Measurements from ENCODE around the gene UBE4A. TPM values are rescaled to one million over a fixed set of nuclear protein-coding genes. Genes with fewer than 3 reads are reported as not detected.

Gene UBE4A
- total and polyA plus RNA-seq, 2 donors: 19.7 to 54.2 TPM

DNA sequence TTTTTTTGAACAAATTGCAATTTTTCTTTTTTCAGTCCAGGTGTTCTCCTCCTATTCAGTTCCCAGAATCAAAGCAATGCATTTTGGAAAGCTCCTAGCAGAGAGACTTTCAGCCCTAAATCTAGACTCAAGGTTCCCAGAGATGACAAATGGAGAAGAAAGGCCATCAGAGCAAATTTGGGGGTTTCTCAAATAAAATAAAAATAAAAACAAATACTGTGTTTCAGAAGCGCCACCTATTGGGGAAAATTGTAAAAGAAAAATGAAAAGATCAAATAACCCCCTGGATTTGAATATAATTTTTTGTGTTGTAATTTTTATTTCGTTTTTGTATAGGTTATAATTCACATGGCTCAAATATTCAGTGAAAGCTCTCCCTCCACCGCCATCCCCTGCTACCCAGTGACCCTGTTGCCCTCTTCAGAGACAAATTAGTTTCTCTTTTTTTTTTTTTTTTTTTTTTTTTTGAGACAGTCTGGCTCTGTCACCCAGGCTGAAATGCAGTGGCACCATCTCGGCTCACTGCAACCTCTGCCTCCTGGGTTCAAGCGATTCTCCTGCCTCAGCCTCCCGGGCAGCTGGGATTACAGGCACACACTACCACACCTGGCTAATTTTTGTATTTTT, 6.2 kb upstream of the UBE4A start:
- H3K27ac ChIP-seq (ENCODE audit: low read depth): no peak overlapping the region
- 15% methylated on average over 6 of the region's 6 CpGs for WGBS
- H3K36me3 ChIP-seq (ENCODE audit: insufficient read depth): no peaks in the 10 kb centered on the region
- DNase-seq (ENCODE audit: extremely low spot score): no peak
- no peak overlapping the region for H3K4me3 ChIP-seq (ENCODE audit: low read depth, low read length)
- no peaks in the 10 kb centered on the region for H3K4me1 ChIP-seq (ENCODE audit: insufficient read depth)

DNA sequence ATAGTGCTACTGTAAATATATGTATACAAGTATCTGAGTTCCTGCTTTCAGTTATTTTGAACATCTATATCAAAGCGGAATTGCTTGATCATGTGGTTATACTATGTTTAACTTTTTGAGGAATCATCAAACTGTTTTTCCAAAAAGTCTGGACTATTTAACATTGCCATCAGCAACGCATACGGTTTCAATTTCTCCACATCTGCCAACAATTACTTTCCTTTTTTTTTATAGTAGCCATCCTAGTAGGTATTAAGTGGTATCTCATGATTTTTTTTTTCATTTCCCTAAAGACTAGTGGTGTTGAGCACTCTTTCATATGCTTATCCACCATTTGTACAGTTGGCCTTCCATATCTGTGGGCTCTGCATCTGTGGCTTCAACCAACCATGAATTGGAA, 1.3 kb upstream of the UBE4A start:
- Histone ChIP-seq H3K36me3 (ENCODE audit: insufficient read depth) (no peaks in the 10 kb centered on the region), H3K4me3 (ENCODE audit: low read depth, low read length) (no peak overlapping the region), H3K27ac (ENCODE audit: low read depth) (no peak overlapping the region), H3K4me1 (ENCODE audit: insufficient read depth) (no peaks in the 10 kb centered on the region)
- whole genome bisulfite sequencing: 54% methylated on average over 3 of the region's 3 CpGs
- no peak for DNase-seq (ENCODE audit: extremely low spot score)

DNA sequence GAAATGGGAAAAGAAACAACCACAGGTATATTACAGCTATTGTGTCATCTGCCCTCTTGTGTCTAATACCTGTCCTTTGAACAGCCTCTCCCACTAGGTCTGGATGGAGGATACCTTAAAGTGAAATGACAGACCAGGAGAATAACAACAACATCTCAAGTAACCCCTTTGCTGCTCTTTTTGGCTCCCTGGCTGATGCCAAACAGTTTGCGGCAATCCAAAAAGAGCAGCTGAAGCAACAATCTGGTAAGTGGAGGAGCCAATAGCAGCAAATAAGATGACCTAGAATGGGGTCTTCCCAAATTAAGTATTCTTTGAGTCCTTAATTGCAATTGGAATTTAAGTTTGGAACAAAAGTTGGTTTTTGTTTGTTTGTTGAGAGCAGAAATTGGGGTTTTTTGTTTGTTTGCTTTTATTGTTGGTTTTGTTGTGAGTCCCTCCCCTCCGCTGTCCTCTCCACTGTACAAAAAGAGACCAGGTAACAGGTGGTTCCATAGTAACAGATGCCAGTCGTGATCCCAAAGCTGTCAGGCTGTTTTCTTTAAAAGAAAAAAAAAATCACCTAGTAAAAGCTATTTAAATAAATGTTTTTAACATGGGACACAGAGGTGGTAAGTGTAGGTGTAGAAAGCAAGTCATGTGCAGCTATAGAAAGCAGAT, 5.7 kb downstream of the UBE4A start:
- H3K27ac ChIP-seq (ENCODE audit: low read depth): no peak overlapping the region
- no peak overlapping the region for H3K4me3 ChIP-seq (ENCODE audit: low read depth, low read length)
- peaks cover 5% of the 10 kb centered on the region for H3K36me3 ChIP-seq (ENCODE audit: insufficient read depth)
- DNase-seq (ENCODE audit: extremely low spot score): no peak
- no peaks in the 10 kb centered on the region for H3K4me1 ChIP-seq (ENCODE audit: insufficient read depth)
- WGBS: 94% methylated on average over 3 of the region's 3 CpGs

DNA sequence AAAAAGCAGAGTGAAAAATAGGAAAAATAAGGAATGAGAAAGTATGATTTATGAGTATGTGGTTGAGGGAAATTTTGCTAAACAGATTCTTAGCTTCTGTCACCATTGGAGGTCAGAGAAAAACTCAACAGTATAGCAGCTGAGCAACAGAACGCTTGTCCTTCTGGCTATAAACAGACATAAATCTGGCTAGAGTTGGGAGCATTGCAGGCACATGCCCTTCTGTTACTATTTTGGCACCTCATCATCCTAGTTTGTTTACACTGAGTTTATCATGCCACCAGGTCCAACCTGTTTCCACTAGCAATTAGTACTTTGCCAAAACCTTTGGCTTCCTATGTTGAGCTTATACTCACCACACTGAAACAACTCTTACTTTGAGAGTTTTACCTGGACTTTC, 6.9 kb downstream of the UBE4A start:
- no peak for DNase-seq (ENCODE audit: extremely low spot score)
- WGBS: 71% methylated on average over 1 of the region's 1 CpG
- Histone ChIP-seq H3K36me3 (ENCODE audit: insufficient read depth) (peaks cover 8% of the 10 kb centered on the region), H3K4me1 (ENCODE audit: insufficient read depth) (no peaks in the 10 kb centered on the region), H3K4me3 (ENCODE audit: low read depth, low read length) (no peak overlapping the region), H3K27ac (ENCODE audit: low read depth) (no peak overlapping the region)

DNA sequence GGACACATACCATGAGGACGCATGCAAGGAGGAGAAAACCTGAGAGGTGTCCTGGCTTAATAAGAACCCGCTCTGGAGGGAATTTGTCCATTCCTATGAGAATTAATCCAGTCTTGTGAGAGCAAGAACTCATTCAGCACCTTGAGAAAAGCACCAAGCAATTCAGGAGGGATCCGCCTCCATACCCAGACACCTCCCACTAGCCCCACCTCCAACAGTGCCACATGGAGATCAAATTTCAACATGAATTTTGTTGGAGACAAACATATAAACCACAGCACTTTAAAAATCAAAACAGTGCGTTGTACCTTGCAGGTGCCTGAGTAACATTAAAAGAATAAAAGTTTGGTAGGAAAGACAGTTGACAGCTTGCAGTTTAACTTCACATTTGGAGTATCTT, 11.4 kb downstream of the UBE4A start:
- H3K4me1 ChIP-seq (ENCODE audit: insufficient read depth): no peaks in the 10 kb centered on the region
- no peak for DNase-seq (ENCODE audit: extremely low spot score)
- no peak overlapping the region for H3K27ac ChIP-seq (ENCODE audit: low read depth)
- no peak overlapping the region for H3K4me3 ChIP-seq (ENCODE audit: low read depth, low read length)
- 95% methylated on average over 4 of the region's 4 CpGs for WGBS
- peaks cover 15% of the 10 kb centered on the region for H3K36me3 ChIP-seq (ENCODE audit: insufficient read depth)

DNA sequence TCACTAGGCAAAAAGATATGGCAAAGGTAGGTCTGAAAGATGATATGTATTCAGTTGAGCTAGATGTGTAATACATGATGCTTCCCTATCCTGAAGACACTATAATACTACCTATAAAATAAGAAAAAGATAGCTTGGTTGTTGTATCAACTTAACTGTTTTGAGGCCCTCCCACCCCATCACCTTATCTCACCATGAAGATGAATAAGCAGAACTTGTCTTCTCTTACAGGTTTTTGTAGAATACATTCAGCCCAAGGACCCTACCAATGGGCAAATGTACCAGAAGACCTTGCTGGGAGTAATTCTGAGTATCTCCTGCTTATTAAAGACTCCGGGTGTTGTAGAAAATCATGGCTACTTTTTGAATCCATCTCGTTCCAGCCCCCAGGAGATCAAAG, 13.9 kb downstream of the UBE4A start:
- 94% methylated on average over 2 of the region's 2 CpGs for WGBS
- Histone ChIP-seq H3K36me3 (ENCODE audit: insufficient read depth) (peaks cover 17% of the 10 kb centered on the region), H3K4me1 (ENCODE audit: insufficient read depth) (no peaks in the 10 kb centered on the region), H3K4me3 (ENCODE audit: low read depth, low read length) (no peak overlapping the region), H3K27ac (ENCODE audit: low read depth) (no peak overlapping the region)
- no peak for DNase-seq (ENCODE audit: extremely low spot score)

DNA sequence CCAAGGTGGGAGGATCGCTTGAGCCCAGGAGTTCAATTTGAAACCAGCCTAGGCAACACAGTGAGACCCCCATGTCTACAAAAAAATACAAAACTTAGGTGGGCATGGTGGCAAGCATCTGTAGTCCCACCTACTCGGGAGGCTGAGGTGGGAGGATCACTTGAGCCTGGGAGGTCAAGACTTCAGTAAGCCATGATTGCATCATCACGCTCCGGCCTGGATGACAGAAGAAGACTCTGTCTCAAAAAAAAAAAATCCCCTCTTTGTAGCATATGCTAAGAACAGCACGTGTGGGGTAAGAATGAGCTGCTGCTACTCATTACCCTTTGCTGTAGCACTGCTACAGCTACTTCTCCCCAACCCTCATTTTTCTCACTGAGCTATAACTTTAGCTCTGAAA, 14.5 kb downstream of the UBE4A start:
- peaks cover 15% of the 10 kb centered on the region for H3K36me3 ChIP-seq (ENCODE audit: insufficient read depth)
- no peak overlapping the region for H3K27ac ChIP-seq (ENCODE audit: low read depth)
- no peak for DNase-seq (ENCODE audit: extremely low spot score)
- 94% methylated on average over 5 of the region's 5 CpGs for WGBS
- no peak overlapping the region for H3K4me3 ChIP-seq (ENCODE audit: low read depth, low read length)
- H3K4me1 ChIP-seq (ENCODE audit: insufficient read depth): no peaks in the 10 kb centered on the region

DNA sequence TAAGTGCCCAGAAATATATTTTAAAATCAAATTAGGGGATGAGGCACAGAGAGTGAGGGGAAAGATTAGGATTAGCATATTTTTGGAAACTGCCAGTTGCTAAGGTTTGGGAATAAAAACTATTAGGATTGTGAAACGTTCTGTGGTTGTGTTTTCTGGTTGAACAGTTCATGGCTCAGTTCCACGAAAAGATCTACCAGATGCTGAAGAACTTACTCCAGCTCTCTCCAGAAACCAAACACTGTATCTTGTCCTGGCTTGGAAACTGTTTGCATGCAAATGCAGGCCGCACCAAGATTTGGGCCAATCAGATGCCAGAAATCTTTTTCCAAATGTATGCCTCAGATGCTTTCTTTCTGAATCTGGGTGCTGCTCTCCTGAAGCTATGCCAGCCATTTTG, 15.3 kb downstream of the UBE4A start:
- H3K27ac ChIP-seq (ENCODE audit: low read depth): no peak overlapping the region
- WGBS: 72% methylated on average over 3 of the region's 3 CpGs
- H3K36me3 ChIP-seq (ENCODE audit: insufficient read depth): peaks cover 18% of the 10 kb centered on the region
- no peak for DNase-seq (ENCODE audit: extremely low spot score)
- no peak overlapping the region for H3K4me3 ChIP-seq (ENCODE audit: low read depth, low read length)
- H3K4me1 ChIP-seq (ENCODE audit: insufficient read depth): no peaks in the 10 kb centered on the region

DNA sequence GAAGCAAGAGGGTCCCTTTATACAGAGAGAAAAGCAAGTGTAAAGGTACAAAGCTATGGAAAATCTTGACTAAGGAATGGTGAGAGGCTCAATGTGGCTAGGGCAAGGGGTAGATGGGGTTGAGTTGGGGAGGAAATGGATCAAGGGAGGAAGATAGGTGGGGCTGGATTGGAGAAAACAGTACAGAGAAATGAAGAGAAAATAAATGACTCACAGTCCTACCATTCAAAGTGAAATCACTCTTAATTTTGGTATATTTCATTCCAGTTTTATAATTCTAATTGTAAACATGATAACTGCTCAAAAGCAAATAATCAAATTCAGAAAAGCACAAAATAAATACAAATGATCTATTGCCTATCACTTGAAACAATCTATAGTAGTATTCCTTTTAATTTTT, 16.6 kb downstream of the UBE4A start:
- Histone ChIP-seq H3K36me3 (ENCODE audit: insufficient read depth) (peaks cover 15% of the 10 kb centered on the region), H3K27ac (ENCODE audit: low read depth) (no peak overlapping the region)
- no peak for DNase-seq (ENCODE audit: extremely low spot score)

DNA sequence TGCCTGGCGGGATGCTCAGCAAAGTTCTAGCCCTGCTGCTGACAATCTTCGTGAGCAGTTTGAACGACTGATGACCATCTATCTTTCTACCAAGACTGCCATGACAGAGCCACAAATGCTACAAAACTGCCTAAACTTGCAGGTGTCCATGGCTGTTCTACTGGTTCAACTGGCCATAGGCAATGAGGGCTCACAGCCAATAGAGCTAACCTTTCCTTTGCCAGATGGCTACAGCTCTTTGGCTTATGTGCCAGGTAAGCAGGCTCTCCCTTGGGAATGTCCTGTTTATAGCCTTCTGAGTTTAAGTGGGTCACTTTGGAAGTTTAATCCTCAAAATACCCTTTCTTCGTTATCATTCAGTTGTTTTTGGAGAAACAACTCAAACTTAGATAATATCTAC, 20.1 kb downstream of the UBE4A start:
- no peak overlapping the region for H3K4me3 ChIP-seq (ENCODE audit: low read depth, low read length)
- 93% methylated on average over 4 of the region's 4 CpGs for WGBS
- H3K27ac ChIP-seq (ENCODE audit: low read depth): no peak overlapping the region
- peaks cover 11% of the 10 kb centered on the region for H3K36me3 ChIP-seq (ENCODE audit: insufficient read depth)
- H3K4me1 ChIP-seq (ENCODE audit: insufficient read depth): no peaks in the 10 kb centered on the region
- no peak for DNase-seq (ENCODE audit: extremely low spot score)

More for the DNA sequence above, 16.6 kb downstream of the UBE4A start:
- Histone ChIP-seq H3K4me1 (ENCODE audit: insufficient read depth) (no peaks in the 10 kb centered on the region), H3K4me3 (ENCODE audit: low read depth, low read length) (no peak overlapping the region)

DNA sequence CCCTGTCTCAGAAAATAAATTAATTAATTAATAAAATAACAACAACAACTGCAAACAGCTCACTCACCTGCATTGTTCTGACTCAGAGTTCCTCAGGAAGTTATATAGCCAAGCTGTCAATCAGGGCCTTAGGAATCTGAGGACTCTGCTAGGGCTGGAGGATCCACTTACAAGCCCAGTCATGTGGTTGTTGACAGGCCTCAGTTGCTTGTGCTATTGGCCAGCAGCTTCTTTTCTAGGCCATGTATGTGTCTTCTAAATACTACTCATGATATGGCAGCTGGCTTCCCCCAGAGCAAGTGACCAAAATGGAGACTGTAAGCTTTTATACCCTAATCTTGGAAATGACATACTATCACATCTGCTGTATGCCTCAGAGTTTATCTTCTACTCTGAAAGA, 21.2 kb downstream of the UBE4A start:
- DNase-seq (ENCODE audit: extremely low spot score): no peak
- no peak overlapping the region for H3K27ac ChIP-seq (ENCODE audit: low read depth)
- no peaks in the 10 kb centered on the region for H3K4me1 ChIP-seq (ENCODE audit: insufficient read depth)
- H3K4me3 ChIP-seq (ENCODE audit: low read depth, low read length): no peak overlapping the region
- H3K36me3 ChIP-seq (ENCODE audit: insufficient read depth): peaks cover 12% of the 10 kb centered on the region

DNA sequence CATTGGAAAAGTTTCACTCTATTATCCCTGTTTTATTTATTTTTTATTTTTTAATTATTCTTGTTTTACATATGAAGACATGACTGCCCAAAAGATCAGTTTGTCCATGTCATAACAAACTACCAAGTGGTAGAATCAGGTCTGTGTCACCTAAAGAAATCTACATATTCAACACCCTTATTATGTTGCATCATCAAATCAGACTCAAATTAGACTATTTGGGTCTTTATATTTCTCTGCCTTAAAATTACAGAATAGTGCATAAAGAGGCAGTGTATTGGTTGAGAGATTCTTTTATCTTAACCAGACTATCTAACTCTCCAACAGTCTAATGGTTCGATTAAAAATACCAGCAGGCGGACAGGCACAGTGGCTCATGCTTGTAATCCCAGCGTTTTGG, 23.6 kb downstream of the UBE4A start:
- no peak overlapping the region for H3K27ac ChIP-seq (ENCODE audit: low read depth)
- no peaks in the 10 kb centered on the region for H3K4me1 ChIP-seq (ENCODE audit: insufficient read depth)
- WGBS: 93% methylated on average over 3 of the region's 3 CpGs
- DNase-seq (ENCODE audit: extremely low spot score): no peak
- peaks cover 13% of the 10 kb centered on the region for H3K36me3 ChIP-seq (ENCODE audit: insufficient read depth)
- H3K4me3 ChIP-seq (ENCODE audit: low read depth, low read length): no peak overlapping the region

DNA sequence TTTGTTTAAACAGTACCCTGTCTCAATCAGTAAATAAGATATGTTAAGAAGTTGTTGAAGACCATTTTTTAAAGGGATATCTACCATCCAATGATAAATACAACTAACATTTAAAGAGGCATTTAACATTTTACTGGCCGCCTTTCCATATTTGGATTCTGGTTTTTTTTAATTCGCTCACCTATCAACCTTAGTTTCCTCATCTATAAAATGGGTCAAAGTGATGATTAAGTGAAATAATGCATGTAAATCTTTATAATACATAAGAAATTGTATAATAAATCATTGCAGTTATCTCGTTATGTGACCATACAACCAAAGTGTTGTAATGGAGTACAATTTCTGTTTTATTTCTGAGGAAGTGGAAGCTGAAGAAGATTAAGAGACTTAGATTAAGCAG, 24.3 kb downstream of the UBE4A start:
- H3K36me3 ChIP-seq (ENCODE audit: insufficient read depth): peaks cover 13% of the 10 kb centered on the region
- no peak overlapping the region for H3K27ac ChIP-seq (ENCODE audit: low read depth)
- no peak overlapping the region for H3K4me3 ChIP-seq (ENCODE audit: low read depth, low read length)
- H3K4me1 ChIP-seq (ENCODE audit: insufficient read depth): no peaks in the 10 kb centered on the region
- 96% methylated on average over 3 of the region's 3 CpGs for WGBS
- no peak for DNase-seq (ENCODE audit: extremely low spot score)

DNA sequence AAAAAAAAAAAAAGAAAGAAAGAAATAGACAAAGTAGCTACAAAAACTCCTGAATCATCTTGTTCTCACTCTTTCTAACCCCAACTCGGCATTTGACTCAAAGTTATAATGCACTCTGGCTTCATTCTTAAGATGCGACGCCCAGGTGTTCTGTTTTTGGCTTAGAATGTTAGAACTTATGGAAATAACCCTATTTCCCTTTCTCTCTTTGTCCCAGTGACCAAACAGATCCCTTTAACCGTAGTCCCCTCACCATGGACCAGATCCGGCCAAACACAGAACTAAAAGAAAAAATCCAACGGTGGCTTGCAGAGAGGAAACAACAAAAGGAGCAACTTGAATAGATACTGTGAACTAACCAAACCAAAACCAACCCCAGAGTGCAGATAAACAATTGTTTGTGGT, 36.7 kb downstream of the UBE4A start:
- H3K36me3 ChIP-seq (ENCODE audit: insufficient read depth): peaks cover 12% of the 10 kb centered on the region
- no peak for DNase-seq (ENCODE audit: extremely low spot score)
- no peak overlapping the region for H3K4me3 ChIP-seq (ENCODE audit: low read depth, low read length)
- WGBS: 88% methylated on average over 6 of the region's 6 CpGs
- H3K27ac ChIP-seq (ENCODE audit: low read depth): no peak overlapping the region
- H3K4me1 ChIP-seq (ENCODE audit: insufficient read depth): no peaks in the 10 kb centered on the region

DNA sequence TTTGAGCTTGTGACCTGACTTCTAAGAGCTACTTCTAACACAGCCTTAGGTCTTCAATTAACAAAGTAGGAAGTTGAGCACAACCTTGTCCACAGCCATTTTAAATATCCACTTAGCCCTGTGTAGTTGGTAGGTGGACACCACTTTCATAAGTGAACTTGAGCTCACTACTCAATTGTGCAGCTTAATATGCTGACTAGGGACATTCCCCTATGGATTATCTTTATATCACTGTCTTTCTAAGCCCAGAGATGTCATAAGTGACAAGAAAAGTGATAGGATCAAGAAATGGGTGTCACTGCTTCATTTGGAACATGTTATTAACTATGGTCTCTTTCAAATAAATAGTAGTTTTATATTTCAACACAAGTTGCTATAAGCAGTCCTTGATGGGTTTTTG, 38.0 kb downstream of the UBE4A start:
- no peaks in the 10 kb centered on the region for H3K4me1 ChIP-seq (ENCODE audit: insufficient read depth)
- H3K27ac ChIP-seq (ENCODE audit: low read depth): no peak overlapping the region
- no peak overlapping the region for H3K4me3 ChIP-seq (ENCODE audit: low read depth, low read length)
- peaks cover 12% of the 10 kb centered on the region for H3K36me3 ChIP-seq (ENCODE audit: insufficient read depth)
- no peak for DNase-seq (ENCODE audit: extremely low spot score)
